ENCODE results near the gene OVAAL.

OVAAL gene

GRCh38 chr1:180560200-180560867, 1.6 kb downstream of the OVAAL start:
- TF ChIP-seq TCF4 (CRISPR knock-in tag; IDR thresholded peaks at IDR 0.05; ENCODE audit: borderline replicate concordance) (no peak), ESRRG (CRISPR knock-in tag; IDR thresholded peaks at IDR 0.05) (no peak), ZC3H10 (CRISPR knock-in tag; IDR thresholded peaks at IDR 0.05) (no peak), GLIS3 (CRISPR knock-in tag; IDR thresholded peaks at IDR 0.05) (no peak), SNAI2 (CRISPR knock-in tag; IDR thresholded peaks at IDR 0.05) (no peak), TOX (CRISPR knock-in tag; IDR thresholded peaks at IDR 0.05; ENCODE audit: borderline replicate concordance) (no peak)
- TF ChIP-seq, protein P1, sequence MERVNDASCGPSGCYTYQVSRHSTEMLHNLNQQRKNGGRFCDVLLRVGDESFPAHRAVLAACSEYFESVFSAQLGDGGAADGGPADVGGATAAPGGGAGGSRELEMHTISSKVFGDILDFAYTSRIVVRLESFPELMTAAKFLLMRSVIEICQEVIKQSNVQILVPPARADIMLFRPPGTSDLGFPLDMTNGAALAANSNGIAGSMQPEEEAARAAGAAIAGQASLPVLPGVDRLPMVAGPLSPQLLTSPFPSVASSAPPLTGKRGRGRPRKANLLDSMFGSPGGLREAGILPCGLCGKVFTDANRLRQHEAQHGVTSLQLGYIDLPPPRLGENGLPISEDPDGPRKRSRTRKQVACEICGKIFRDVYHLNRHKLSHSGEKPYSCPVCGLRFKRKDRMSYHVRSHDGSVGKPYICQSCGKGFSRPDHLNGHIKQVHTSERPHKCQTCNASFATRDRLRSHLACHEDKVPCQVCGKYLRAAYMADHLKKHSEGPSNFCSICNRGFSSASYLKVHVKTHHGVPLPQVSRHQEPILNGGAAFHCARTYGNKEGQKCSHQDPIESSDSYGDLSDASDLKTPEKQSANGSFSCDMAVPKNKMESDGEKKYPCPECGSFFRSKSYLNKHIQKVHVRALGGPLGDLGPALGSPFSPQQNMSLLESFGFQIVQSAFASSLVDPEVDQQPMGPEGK (CRISPR knock-in tag; IDR thresholded peaks at IDR 0.05; ENCODE audit: borderline replicate concordance), result no peak
- ATAC-seq, result peak; percentile 49

DNA sequence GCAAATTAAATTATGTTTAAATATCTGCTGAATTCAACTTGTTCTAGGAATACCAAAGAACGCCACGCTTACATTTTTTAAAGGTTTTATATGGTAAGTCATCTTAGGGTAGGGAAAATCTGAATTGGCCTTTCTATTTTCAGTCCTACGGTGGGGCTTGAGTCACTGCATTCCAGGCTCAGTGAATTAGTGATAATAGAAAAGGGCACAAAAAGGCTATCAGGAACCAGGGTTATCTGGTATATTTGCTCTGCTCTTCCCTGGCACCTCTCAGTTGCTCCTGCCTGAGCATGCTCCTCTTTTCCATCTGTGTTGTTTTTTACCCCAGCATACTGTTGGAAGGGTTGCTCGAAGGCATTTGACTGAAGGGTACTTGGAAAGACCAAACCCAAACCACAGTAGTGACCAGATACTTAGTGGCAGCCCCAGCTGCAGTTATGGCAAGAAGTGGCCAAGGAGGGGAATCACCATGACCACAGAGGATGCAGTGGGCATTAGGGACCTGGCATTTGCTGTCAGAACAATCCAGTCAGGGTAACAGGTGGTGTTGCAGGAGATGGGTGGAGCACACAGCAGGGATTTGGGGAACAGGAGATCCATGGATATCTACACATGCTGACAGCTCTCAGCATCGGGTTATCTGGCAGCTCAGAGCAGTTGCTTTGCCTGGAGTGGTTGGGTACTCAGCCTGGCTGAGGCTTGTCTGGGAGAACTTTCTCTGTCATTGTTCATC, 2.3 kb downstream of the OVAAL start:
- peak; percentile 83 for ATAC-seq
- TF ChIP-seq ZNF70 (CRISPR knock-in tag; IDR thresholded peaks at IDR 0.05) (no peak), OSR1 (CRISPR knock-in tag; IDR thresholded peaks at IDR 0.05) (no peak), ZFP3 (CRISPR knock-in tag; IDR thresholded peaks at IDR 0.05) (no peak), ISL1 (CRISPR knock-in tag; IDR thresholded peaks at IDR 0.05) (no peak), GLIS3 (CRISPR knock-in tag; IDR thresholded peaks at IDR 0.05) (no peak), CSDC2 (CRISPR knock-in tag; IDR thresholded peaks at IDR 0.05) (no peak)
- TF ChIP-seq, protein P1 (CRISPR knock-in tag; IDR thresholded peaks at IDR 0.05; ENCODE audit: borderline replicate concordance), result no peak

DNA sequence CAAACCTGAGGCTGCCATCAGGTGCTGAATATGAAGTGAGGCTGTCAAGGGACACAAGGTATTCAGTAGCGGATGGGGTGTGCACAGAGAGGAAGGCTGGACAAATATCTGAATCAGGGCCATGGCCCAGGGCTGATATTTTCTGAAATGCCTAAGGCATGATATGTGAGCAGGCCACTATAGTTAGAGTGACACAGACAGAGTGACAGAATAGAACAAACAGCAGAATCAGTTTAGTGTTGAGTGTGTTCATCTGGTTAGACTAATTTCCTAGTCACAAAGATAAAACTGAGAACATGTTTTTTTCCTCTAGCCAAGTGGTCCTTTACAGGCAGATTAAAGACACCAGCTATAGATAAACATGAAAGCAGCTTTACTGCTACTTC, 3.9 kb downstream of the OVAAL start:
- peak; percentile 5; the same call in 1 of the 3 replicates for ATAC-seq
- TF ChIP-seq ZNF565 (CRISPR knock-in tag; conservative IDR thresholded peaks at IDR 0.05; ENCODE audit: low read depth) (no peak), ZC3H10 (CRISPR knock-in tag; IDR thresholded peaks at IDR 0.05) (no peak), CSDC2 (CRISPR knock-in tag; IDR thresholded peaks at IDR 0.05) (no peak), ESRRG (CRISPR knock-in tag; IDR thresholded peaks at IDR 0.05) (no peak), ZNF70 (CRISPR knock-in tag; IDR thresholded peaks at IDR 0.05) (no peak), BACH2 (CRISPR knock-in tag; IDR thresholded peaks at IDR 0.05; ENCODE audit: borderline replicate concordance) (no peak), RARB (CRISPR knock-in tag; IDR thresholded peaks at IDR 0.05) (no peak), ARNTL (CRISPR knock-in tag; IDR thresholded peaks at IDR 0.05; ENCODE audit: borderline replicate concordance, low read depth) (no peak), GLIS3 (CRISPR knock-in tag; IDR thresholded peaks at IDR 0.05) (no peak), TSHZ2 (CRISPR knock-in tag; IDR thresholded peaks at IDR 0.05) (no peak)
- TF ChIP-seq, protein P1 (CRISPR knock-in tag; IDR thresholded peaks at IDR 0.05; ENCODE audit: borderline replicate concordance), result no peak

Measured in SK-N-SH treated with all-trans-retinoic acid at 6 μM for 48 hours (cell line).